Effector CD8-positive, alpha-beta T cell (primary cell): ENCODE measurements around the gene CR1L.
"Not testable (repeated sequence)": the region's sequence is repeated elsewhere in the genome, so short reads cannot be mapped to it uniquely, and the experiment has no call there.

Source experiments
- DNase-seq: peaks from one replicate; lab custom pipeline; 2025; lab: John Stamatoyannopoulos, UW

CR1L gene

DNA sequence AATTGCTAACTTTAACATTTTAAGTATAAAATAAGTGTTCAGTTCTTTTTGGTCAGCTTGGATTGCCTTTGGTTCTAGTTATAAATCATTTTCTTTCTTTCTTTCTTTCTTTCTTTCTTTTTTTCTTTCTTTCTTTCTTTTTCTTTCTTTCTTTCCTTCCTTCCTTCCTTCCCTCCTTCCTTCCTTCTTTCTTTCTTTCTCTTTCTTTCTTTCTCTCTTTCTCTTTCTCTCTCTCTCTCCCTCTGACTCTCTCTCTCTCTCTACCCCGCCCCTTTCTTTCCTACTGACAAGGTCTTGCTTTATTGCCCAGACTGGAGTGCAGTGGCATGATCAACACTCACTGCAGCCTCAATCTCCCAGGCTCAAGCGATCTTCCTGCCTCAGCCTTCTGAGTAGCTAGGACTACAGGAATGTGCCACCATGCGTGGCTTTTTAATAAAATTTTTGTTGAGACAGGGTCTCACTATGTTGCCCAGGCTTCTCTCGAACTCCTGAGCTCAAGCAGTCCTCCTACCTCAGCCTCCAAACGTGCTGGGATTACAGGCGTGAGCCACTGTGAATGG, 38.0 kb downstream of the CR1L start:
- not testable (repeated sequence) for DNase-seq

DNA sequence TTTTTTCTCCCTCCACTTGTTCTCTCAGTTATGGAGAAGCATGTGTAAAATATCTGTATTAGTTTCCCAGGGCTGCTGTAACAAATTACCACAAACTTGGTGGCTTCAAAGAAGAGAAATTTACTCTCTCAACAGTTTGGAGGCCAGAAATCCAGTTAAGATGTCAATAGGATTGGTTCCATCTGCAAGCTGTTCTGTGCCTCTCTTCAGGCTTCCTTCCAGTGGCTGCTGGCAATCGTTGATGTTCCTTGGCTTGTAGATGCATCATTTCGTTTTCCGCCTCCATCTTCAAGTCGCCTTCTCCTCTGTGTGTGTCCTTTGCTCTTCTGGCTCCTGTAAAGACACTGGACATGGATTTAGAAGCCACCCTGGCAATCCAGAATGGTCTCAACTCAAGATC, 45.6 kb downstream of the CR1L start:
- not testable (repeated sequence) for DNase-seq

DNA sequence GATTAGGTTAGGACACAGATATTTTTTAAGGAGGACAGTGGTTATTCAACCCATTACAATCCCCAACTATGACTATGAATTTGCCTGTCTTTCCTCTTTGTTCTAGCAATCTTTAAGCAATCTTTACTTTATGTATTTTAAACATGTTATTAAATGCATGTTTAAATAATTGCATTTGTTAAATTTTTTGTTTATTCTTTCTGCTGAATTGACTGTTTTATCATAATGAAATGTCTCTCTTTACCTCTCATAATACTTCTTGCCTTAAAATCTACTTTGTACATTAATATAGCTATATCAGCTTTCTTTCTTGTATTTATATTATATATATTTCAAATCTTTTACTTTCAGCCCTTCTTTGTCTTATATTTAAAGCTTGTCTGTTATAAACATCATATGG, 46.1 kb downstream of the CR1L start:
- no peak for DNase-seq

DNA sequence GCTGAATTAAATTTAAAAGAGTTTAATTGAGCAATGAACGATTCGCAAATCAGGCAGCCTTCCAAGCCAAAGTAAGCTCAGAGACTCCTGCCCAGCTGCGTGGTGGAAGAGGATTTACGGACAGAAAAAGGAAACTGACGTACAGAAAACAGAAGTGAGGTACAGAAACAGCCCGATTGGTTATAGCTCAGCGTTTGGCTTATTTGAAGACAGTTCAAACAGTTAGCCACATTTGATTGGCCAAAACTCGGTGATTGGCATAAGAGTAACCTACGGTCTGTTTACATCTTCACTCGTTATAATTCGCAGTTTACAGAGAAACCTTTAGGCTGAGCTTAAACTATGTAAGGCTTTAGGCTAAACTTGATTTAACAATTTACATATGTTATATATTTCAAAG, 46.9 kb downstream of the CR1L start:
- DNase-seq = no peak

DNA sequence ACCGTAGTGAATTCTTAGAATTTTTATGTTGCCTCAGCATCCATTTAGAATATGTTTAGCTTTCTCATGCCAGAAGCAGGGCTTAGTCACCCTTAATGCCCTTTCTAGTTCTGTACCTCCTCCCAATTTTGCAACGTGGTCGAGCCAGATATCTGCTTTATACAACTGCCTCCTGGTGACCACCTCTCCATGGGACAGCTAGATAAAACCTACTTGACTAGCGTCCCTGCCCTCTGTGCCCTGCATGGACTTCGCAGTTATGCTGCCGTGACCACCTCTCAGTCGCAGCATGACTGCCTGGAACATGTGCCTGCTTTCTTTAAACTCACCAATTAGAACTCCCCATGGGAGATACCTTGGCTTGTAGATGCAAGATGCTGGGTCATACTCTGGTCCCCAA, 47.4 kb downstream of the CR1L start:
- DNase-seq = not testable (repeated sequence)

DNA sequence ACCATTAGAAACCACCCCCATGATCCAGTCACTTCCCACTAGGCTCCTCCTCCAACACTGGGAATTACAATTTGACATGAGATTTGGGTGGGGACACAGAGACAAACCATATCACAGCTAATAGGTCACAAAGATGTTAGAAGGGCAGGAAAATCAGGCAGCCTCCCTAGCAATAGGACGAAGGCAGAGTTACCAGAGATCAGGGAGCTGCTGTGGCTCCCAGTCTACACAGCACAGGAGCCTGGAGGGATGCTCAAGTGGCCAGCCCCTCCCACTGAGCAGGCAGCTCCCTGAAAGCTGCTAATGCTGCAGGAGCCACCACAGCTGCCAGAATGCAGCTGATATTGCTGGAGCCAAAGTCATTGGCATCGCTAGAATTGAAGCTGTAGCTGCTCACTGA, 51.0 kb downstream of the CR1L start:
- DNase-seq = no peak

DNA sequence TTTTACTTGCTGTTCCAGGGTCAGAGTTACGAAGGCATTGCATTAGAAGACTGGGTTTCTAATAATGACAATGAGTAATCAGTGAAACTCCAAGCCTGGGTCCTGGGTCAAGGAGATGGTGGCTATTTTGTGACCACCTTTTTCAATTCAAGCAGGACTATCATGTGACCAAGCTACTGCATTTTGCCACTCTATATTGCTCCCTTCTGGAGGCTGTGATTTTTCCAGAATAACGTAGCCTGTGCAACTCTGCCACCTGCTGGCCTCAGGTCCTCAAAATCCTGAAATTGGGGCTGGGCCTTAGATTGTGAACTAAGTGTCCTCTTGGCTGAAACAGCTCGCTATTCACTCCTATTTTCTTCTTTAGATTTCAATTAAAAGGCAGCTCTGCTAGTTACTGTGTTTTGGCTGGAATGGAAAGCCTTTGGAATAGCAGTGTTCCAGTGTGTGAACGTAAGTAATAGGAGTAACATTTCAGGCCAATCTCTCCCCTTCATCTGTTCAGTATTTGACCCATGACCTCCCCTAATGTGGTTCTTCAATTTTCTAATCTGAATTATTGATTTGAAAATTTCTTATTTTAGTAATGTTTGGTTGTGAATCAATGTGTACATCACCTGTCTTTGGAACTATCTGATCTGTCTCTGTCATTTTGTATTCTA, 54.0 kb downstream of the CR1L start:
- no peak for DNase-seq

DNA sequence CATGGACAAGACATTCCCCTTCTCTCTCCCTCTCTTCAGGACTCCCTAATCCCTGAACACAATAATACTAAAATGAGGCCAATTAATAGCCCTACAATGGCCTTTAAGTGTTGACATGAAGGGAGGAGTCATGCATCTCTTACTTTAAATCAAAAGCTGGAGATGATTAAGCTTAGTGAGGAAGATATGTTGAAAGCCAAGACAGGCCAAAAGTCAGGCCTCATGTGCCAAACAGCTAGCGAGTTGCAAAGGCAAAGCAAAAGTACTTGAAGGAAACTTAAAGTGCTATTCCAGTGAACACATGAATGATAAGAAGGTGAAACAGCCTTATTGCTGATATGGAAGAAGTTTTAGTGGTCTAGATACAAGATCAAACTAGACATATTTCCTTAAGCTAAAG, 57.4 kb downstream of the CR1L start:
- no peak for DNase-seq

DNA sequence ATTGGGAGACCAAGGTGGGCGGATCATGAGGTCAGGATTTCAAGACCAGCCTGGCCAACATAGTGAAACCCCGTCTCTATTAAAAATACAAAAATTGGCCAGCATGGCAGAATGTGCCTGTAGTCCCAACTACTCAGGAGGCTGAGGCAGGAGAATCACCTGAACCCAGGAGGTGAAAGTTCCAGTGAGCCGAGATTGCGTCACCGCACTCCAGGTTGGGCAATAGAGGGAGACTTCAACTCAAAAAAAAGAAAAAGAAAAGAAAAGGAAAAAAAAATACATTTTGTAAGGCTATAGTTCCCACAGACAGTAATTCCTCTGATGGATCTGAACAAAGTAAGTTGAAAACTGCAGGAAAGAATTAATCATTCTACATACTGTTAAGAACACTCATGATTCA, 58.8 kb downstream of the CR1L start:
- no peak for DNase-seq

DNA sequence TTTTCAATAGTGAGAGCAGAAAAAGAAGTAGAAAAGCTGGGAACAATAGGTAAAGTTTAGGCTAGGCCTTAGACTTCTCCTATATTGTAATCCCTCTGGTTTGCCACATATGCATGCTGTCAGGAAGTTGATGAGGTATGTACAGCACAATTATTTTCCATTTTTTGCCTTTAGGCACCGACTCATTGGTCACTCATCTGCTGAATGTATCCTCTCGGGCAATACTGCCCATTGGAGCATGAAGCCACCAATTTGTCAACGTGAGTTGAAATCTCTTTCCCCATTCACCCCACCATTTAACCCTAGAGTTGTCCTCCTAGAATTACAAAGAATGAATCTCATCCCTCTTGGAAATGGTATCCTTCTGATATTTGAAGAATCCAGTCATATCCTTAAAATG, 63.1 kb downstream of the CR1L start:
- not testable (repeated sequence) for DNase-seq

DNA sequence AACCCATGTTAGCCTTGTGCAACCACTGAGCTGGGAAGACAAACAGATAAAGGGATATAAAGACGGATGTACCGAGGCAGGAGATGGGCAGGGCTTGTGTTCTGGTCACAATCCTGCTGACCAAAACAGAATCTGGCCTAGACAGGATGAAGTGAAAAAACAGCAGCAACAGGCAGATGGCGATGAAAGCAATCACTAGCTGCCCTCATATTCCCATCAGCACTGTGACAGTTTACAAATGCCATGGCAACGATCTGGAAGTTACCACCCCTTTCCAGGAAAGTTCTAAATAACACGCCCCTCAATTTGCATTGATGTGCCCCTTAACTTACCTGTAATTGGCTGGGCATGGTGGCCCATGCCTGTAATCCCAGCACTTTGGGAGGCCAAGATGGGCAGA, 66.4 kb downstream of the CR1L start:
- DNase-seq = no peak

DNA sequence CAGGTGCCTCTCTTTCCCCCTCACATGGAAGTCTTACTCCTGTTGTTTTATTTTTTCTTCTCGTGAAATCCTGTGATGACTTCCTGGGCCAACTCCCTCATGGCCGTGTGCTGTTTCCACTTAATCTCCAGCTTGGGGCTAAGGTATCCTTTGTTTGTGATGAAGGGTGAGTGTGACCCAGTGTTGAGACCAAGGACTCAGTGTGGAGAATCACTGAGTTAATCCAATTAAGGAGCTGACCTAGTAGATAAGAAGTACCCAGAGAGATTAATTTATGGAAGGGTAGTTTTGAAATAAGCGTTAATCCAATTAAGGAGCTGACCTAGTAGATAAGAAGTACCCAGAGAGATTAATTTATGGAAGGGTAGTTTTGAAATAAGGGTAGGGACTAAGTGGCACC, 67.8 kb downstream of the CR1L start:
- not testable (repeated sequence) for DNase-seq

DNA sequence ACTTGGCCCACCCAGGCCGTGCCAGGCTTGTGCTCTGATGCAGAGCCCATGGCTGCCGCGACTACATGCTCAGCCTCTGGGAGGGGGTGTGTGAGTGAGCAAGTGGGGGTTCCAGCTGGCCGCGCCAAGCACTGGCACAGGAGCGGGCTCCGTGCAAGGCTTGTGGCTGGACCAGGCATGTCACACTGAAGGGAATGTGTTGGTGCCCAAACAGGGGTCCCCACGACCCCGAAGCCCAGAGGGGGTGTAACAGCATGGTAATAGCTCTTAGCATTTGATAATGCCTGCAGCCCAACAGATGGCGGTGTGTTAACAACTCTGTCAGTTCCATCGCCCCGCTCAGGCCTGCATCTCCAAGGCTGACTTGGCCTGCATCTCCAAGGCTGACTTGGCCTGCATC, 68.6 kb downstream of the CR1L start:
- no peak for DNase-seq

DNA sequence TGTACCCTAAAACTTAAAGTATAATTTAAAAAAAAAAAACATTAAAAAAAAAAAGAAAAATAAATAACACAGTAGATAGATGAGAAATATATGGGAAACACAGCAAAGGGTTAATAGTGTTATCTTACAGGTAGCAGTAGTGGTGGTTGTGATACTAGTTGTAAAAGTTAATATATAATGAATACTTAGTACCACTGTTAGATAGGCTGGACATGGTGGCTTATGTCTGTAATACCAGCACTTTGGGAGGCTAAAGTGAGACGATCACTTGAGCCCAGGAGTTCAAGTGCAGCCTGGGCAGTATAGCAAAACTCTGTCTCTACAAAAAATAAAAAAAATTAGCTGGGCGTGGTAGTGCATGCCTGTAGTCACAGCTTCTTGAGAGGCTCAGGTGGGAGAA, 74.3 kb downstream of the CR1L start:
- DNase-seq = no peak

DNA sequence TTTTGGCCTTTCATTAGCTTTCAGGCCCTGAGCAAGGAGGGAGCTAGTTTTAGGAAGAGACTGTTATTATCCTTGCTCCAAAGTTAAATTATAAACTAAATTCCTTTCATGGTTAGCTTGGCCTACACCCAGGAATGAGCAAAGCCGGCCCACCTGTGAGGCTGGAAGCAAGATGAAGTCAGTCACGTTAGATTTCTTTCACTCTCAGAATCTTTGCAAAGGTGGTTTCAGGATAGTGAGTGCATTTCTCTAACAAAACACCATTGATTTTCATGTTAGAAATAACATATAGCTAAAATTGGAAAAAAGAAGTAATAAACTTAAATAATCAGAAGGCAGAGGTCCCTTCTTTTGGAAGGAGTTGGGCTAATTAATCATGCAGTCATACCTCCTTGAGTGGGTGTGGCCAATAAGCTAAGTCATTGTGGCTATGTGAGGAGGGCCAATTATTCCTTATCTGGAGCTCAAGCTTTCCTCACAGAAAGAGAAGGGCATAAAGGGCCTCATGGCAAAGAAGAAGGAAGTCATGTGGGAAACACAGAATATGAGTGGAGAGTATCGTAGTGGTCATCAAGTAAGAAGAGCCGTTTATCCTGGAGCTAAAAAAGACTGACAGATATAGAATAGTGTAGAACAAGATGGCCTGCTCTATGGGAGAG, 83.4 kb downstream of the CR1L start:
- DNase-seq = not testable (repeated sequence)

DNA sequence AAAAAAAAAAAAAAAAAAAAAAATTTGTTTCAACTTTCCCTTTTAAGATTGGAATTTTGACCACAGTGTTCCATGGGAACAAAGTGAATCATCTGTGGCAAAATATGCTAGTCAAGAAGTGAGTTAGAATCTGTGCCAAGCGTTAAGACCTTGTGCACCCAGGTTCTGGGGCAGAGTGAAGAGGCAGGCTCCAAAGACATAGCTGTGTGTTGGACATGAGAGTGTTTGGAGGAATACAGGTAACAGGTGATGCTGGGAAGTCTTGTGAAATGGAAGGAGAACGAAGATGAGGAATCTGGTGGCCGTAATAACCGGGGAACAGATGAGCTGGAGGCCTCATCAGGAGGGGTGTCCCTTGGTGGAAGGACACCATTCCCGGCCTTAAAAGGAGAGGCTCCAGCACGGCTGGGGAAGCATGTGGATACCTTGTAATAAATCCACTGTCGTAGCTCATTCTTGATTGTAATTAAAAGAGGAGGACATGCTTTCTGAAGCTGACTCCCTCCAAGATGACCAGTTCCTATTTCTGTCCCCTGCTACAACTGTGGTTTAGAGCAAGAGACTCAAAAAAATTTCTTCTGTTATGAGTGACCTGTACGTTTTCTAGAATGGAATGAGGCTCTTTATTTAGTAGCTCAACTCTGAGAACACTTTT, 92.7 kb downstream of the CR1L start:
- DNase-seq = not testable (repeated sequence)

DNA sequence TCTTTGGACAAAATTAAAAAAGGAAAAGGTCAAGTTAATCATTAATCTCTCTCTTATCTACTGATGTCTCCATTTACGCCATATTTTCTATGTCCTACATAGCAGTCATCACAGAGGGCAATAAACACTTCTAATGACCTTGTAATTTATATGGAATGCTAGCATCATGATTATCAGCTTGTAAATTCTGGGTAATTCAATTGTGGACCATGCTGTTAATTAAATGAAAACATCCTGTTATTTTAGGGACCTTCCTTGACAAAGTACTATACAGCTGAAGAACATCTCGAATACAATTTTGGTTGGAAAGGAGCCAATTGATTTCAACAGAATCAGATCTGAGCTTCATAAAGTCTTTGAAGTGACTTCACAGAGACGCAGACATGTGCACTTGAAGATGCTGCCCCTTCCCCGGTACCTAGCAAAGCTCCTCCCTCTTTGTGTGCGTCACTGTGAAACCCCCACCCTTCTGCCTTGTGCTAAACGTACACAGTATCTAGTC, 93.3 kb downstream of the CR1L start:
- peak; percentile 44 for DNase-seq

DNA sequence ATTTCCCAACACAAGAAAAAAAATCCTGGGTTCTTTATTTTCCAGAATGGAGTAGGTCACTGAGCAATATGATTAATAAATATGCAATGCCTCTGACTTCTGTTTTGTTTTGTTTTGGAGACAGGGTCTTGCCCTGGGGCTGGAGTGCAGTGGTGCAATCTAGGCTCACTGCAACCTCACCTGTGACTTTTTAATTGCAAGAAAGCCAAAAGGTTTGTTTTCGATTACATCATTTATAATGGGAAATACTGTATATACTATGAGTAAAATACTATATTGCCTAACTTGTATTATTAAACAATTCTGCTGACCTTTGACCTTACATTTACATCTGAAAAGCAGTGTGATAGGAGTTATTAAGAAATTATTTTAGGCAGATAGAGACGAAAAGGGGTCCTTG, 95.3 kb downstream of the CR1L start:
- DNase-seq = no peak

DNA sequence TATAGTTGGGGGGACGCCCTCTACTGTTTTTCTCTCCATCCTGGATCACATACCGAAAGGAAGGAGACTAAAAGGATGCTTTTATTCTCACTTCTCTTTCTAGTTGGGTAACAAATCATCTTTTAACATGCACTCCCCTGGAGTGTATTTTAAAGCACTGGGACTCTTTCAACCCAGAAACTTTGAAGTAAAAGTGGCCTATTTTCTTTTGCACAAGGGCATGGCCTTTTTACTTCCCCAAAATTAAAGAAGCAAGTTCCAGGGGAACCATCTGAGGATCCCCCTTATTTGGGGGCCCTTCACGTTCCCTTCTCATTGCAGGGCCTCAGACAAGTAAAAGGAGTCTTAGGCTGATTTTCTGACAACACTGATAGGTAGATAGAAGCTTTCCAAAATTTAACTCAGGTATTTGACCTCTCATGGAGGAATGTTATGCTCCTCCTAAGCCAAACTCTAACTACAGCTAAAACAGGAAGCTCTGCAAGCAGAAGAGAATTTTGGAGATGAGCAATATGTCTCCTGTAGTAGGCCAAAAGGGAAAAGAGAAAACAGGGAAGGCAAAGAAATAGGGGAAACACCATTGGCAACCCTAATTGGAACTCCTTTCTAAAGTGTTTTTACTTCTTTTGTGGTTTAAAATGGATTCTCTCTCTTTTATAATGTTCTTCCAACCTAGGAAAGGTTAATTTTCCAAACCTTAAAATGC, 98.1 kb downstream of the CR1L start:
- no peak for DNase-seq

DNA sequence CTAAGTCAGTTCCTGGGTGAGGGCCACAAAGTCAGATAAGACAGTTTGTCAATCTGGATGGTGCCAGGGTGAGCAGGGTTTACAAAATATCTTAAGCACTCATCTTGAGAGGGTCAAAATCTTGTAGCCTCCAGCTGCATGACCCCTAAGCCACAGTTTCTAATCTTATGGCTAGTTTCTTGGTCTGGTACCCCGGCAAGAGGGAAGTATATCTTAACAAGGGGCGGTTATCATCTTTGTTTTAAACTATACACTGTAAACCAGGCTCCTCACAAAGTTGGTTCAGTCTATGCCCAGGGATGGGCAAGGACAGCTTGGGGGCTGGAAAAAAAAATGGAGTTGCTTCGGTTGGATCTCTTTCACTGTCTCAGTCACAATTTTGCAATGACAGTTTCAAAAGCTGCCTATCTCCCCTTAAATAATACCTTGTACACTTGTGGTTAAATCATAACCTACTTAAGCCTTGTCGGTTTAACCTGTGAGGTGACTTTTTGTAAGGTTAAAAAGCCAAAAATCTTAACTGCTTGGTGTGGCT, 99.1 kb downstream of the CR1L start:
- DNase-seq = no peak

DNA sequence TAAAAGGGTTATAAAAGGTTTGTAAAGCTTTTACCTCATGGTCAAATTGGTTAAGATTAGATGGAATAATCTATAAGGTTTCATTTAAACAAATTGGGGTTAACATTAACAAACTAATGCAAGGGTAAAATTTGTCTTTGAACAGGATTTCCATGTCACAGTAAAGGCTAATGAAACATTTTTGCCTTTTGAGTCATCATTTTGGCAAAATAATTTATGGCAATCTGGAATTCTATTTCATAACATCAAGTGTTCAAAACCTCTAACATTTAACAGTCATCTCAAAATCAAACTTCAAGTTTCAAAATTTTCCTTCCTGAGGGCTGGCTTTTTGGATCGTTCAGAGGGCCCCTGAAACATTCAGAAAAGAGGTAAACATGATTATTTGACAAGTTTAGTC, 100.4 kb downstream of the CR1L start:
- no peak for DNase-seq
